C1 segment of cervical spinal cord (tissue), 14 donors: Measurements from ENCODE around the gene ARMCX1.
"Not testable (repeated sequence)": the region's sequence is repeated elsewhere in the genome, so short reads cannot be mapped to it uniquely, and the experiment has no call there.

Experiments
- DNase-seq, 14 donors: peaks; one replicate each; lab custom pipeline; 2025; lab: John Stamatoyannopoulos, UW

Gene ARMCX1

GRCh38 chrX:101550362-101550750, at the start of gene ARMCX1:
Gene ARMCX1, plus strand, starts transcription at chrX:101550547. Its CDS starts 2,384 bp downstream, at chrX:101552931.
- peak in 13 of 14 donors; percentile 5 to 74 (median 49) for DNase-seq

GRCh38 chrX:101502929-101503328, 47.4 kb upstream of the ARMCX1 start:
- not testable (repeated sequence) for DNase-seq

GRCh38 chrX:101507372-101507771, 43.0 kb upstream of the ARMCX1 start:
- no peak for DNase-seq

GRCh38 chrX:101507986-101508385, 42.4 kb upstream of the ARMCX1 start:
- DNase-seq, result no peak

GRCh38 chrX:101530944-101531343, 19.4 kb upstream of the ARMCX1 start:
- no peak for DNase-seq

- DNase-seq, result no peak
Measured at GRCh38 chrX:101539116-101539515, 11.2 kb upstream of the ARMCX1 start.

- DNase-seq, result peak in 10 of 14 donors; percentile 21 to 57 (median 48)
Measured at GRCh38 chrX:101550751-101551379, 518 bp downstream of the ARMCX1 start.

- no peak for DNase-seq
Measured at GRCh38 chrX:101551380-101551767, 1.0 kb downstream of the ARMCX1 start.

- DNase-seq, result no peak
Measured at GRCh38 chrX:101552714-101553113, 2.4 kb downstream of the ARMCX1 start.

- DNase-seq, result no peak
Measured at GRCh38 chrX:101564651-101565050, 14.3 kb downstream of the ARMCX1 start.

GRCh38 chrX:101595739-101596419, 45.5 kb downstream of the ARMCX1 start:
- peak in 4 of 14 donors; percentile 0 to 1 (median 0) for DNase-seq

- DNase-seq, result not testable (repeated sequence)
Measured at GRCh38 chrX:101599592-101599991, 49.2 kb downstream of the ARMCX1 start.

GRCh38 chrX:101602077-101602476, 51.7 kb downstream of the ARMCX1 start:
- no peak for DNase-seq
